Kidney (tissue), 14 donors: ENCODE data around the gene DNAJB6. TPM values are rescaled to one million over a fixed set of nuclear protein-coding genes. Genes with fewer than 3 reads are reported as not detected.

Experiments used
- DNase-seq, 5 donors: peaks; one replicate each; pipeline ENCODE4 v3.0.0-alpha.2; 2013 to 2020
- FAIRE-seq: peaks from 2 replicates; lab custom pipeline; 2012; peaks lifted over from hg19 to GRCh38; lab: Jason Lieb, UNC
- H3K27ac ChIP-seq, 2 donors: one replicate each; pipeline ENCODE4 v1.7.0; 2013; ENCODE audit warnings: low read depth in 2 of 2, low read length in 2 of 2, inconsistent platforms in 1 of 2
- H3K27me3 ChIP-seq: one replicate; pipeline ENCODE4 v1.7.1; 2013; ENCODE audit warnings: low read length, inconsistent platforms; ENCODE audit not compliant: control insufficient read depth, insufficient read depth
- H3K36me3 ChIP-seq, 3 donors: one replicate each; pipeline versions ENCODE4 v1.7.0 to v1.7.1; 2013; ENCODE audit warnings: low read length in 3 of 3, control low read depth in 1 of 3, inconsistent platforms in 1 of 3; ENCODE audit not compliant: insufficient read depth in 3 of 3, control insufficient read depth in 2 of 3
- H3K4me1 ChIP-seq, 3 donors: one replicate each; pipeline versions ENCODE4 v1.7.0 to v1.7.1; 2013; ENCODE audit warnings: low read length in 3 of 3, inconsistent platforms in 1 of 3, low read depth in 1 of 3; ENCODE audit not compliant: control insufficient read depth in 2 of 3, insufficient read depth in 2 of 3
- H3K4me3 ChIP-seq, 3 donors: one replicate each; pipeline versions ENCODE4 v1.7.0 to v1.8.1; 2013; ENCODE audit warnings: low read length in 3 of 3, control low read depth in 1 of 3, inconsistent platforms in 1 of 3
- H3K9ac ChIP-seq, 3 donors: one replicate each; pipeline versions ENCODE4 v1.7.0 to v1.7.1; 2013; ENCODE audit warnings: low read length in 3 of 3, control low read depth in 1 of 3, inconsistent platforms in 1 of 3
- H3K9me3 ChIP-seq, 3 donors: one replicate each; pipeline versions ENCODE4 v1.7.0 to v1.7.1; 2013; ENCODE audit warnings: low read length in 3 of 3, control low read depth in 1 of 3, inconsistent platforms in 1 of 3; ENCODE audit not compliant: control insufficient read depth in 2 of 3, insufficient read depth in 1 of 3
- intact Hi-C: fragments of 100-400 bp; cut with DNase I; formaldehyde crosslinking; loops from one replicate; pipeline ENCODE4 v1.11.1; 2022
- polyA plus RNA-seq: library from polyadenylated mRNA; stranded (reverse); fragments of 350-450 nt; fragmentation: Illumina TruSeq; extraction: RNeasy Lipid Tissue Mini Kit (QIAGEN cat#74804); gene quantifications from one replicate; pipeline ENCODE4 v1.2.3, GENCODE V29; 2014; ENCODE audit warnings: low read depth, low replicate concordance; ENCODE audit not compliant: insufficient read depth
- total RNA-seq: library from RNA; stranded (reverse); fragmentation: NEBNext Ultra II Directional; extraction: Animal tissue kit (Norgen Biotek cat#: 25700); gene quantifications from one replicate; pipeline ENCODE4 v1.2.1, GENCODE V29; 2021
- TF ChIP-seq, protein P1 (sequence below): IDR thresholded peaks from 3 replicates; pipeline ENCODE4 v1.5.1; 2012; ENCODE audit warnings: mild to moderate bottlenecking, moderate library complexity, borderline replicate concordance; ENCODE audit not compliant: insufficient read depth; ENCODE audit errors: extremely low read depth
- donor health status: control.
- donor health status: control.
- donor health status: control.
- donor health status: control.
- donor health status: control.
- donor health status: DM: yes; HTN: yes; CAD: no.
- donor health status: Normal renal cell carcinoma (clear cell type).

Gene DNAJB6
- total and polyA plus RNA-seq, 2 donors from 2014 or later, result 74.5 to 86.8 TPM

DNA sequence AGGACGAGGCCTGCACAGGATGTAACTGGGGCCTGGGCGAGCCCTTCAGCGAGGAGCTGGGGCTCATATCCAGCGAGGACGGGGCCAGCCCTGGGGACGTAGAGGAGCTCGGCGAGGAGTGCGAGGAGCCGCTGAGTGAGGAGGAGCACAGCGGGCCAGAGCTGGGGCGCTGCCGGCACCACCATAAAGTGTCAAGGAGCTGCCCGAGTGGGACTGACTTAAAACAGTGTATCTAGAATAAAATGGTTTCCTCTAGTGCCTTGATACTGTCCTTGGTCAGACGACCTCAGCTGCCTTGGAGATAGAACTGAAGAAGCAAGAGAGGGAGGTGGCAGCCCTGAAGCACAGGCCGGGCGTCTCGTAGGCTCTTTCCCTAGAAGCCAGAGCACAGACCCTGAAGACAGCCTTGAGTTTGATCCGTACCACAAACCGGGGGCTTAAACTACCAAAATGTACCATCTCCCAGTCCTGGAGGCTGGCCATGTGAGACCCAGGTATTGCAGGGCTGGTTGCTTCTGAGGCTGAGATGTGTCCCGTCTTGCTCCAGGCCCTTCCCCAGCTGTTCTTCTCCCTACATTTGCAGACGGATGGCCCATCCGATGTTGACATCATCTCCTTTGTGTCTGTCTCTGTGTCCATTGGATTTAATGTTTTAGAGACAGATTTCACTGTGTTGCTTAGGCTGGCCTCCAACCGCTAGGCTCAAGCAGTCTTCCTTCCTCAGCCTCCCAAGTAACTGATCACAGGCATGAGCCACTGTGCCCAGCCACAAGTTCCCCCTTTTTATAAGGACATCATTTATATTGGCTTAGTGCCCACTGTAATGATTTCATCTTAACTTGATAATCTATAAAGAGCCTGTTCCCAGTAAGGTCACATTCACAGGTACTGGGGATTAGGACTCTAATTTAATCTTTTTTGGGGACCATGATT is 35.8 kb downstream of the DNAJB6 start:
- no peak overlapping the region for H3K27ac ChIP-seq
- FAIRE-seq, result no peak
- H3K36me3 ChIP-seq, result peaks cover 6 to 48% (median 26%) of the 10 kb centered on the region in 3 donors
- no peaks in the 10 kb centered on the region for H3K27me3 ChIP-seq
- H3K4me3 ChIP-seq, result no peak overlapping the region
- no peak overlapping the region for H3K9ac ChIP-seq
- intact Hi-C loops, result no loop called here
- peaks cover 0 to 6% (median 0%) of the 10 kb centered on the region in 3 donors for H3K4me1 ChIP-seq
- TF ChIP-seq, protein P1, sequence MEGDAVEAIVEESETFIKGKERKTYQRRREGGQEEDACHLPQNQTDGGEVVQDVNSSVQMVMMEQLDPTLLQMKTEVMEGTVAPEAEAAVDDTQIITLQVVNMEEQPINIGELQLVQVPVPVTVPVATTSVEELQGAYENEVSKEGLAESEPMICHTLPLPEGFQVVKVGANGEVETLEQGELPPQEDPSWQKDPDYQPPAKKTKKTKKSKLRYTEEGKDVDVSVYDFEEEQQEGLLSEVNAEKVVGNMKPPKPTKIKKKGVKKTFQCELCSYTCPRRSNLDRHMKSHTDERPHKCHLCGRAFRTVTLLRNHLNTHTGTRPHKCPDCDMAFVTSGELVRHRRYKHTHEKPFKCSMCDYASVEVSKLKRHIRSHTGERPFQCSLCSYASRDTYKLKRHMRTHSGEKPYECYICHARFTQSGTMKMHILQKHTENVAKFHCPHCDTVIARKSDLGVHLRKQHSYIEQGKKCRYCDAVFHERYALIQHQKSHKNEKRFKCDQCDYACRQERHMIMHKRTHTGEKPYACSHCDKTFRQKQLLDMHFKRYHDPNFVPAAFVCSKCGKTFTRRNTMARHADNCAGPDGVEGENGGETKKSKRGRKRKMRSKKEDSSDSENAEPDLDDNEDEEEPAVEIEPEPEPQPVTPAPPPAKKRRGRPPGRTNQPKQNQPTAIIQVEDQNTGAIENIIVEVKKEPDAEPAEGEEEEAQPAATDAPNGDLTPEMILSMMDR, result no peak
- no peaks in the 10 kb centered on the region for H3K9me3 ChIP-seq
- DNase-seq, result no peak

DNA sequence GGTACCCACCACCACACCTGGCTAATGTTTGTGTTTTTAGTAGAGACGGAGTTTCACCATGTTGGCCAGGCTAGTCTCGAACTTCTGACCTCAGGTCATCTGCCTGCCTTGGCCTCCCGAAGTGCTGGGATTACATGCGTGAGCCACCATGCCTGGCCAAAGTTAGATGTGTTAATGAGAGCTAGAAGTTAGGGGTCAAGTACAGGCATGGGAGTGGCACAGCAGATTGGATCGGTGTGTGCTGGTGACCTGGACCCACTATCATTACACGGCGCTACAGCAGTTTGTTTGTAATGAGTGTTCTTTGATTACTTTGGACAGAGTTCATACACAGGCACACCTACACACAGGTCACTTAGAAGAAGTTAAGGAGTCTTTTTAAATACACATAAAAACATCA is 36.7 kb downstream of the DNAJB6 start:
- no peak for FAIRE-seq
- Histone ChIP-seq H3K27me3 (no peaks in the 10 kb centered on the region), H3K4me1 (peaks cover 0 to 6% (median 0%) of the 10 kb centered on the region in 3 donors), H3K27ac (no peak overlapping the region), H3K4me3 (no peak overlapping the region), H3K9ac (no peak overlapping the region), H3K9me3 (no peaks in the 10 kb centered on the region), H3K36me3 (peaks cover 6 to 40% (median 22%) of the 10 kb centered on the region in 3 donors)
- TF ChIP-seq, protein P1, result no peak
- DNase-seq, result no peak
- intact Hi-C loops, result no loop called here

DNA sequence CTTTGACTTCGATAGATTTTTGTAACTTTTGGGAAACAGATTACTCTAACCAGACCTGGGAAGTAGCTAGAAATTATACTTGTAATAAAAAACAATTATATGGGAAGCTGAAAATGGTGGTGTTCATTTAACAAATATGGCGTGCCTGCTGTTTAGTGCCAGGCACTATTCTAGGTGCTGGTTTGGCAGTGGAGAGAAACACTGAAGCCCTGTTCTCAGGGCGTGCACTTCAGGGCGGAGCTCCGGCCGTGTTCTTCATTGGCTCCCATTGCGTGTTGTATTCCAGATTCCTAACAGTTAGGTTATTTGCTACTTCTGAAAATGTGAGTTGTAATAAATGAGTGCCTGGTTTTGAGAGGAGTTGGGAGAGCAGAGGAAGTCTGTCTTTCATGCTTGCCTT is 38.6 kb downstream of the DNAJB6 start:
- TF ChIP-seq, protein P1, result no peak
- peaks cover 2 to 29% (median 16%) of the 10 kb centered on the region in 3 donors for H3K36me3 ChIP-seq
- intact Hi-C loops, result no loop called here
- no peak overlapping the region for H3K9ac ChIP-seq
- H3K27me3 ChIP-seq, result no peaks in the 10 kb centered on the region
- peaks cover 0 to 4% (median 0%) of the 10 kb centered on the region in 3 donors for H3K4me1 ChIP-seq
- FAIRE-seq, result no peak
- H3K27ac ChIP-seq, result no peak overlapping the region
- H3K9me3 ChIP-seq, result no peaks in the 10 kb centered on the region
- no peak overlapping the region for H3K4me3 ChIP-seq
- DNase-seq, result no peak
